ENCODE measurements around the gene SIAE.

Gene SIAE

GRCh38 chr11:124663861-124664260 is 9.7 kb downstream of the SIAE start:
- no peak for DNase-seq (ENCODE audit: low read depth in 3 of 3)

GRCh38 chr11:124662106-124662505 is 11.4 kb downstream of the SIAE start:
- DNase-seq (ENCODE audit: low read depth in 3 of 3): no peak

- DNase-seq (ENCODE audit: low read depth in 3 of 3): no peak
These were observed 12.0 kb downstream of the SIAE start for GRCh38 chr11:124661553-124661952.

- DNase-seq (ENCODE audit: low read depth in 3 of 3): no peak
These were observed 14.6 kb downstream of the SIAE start for GRCh38 chr11:124658986-124659385.

- no peak for DNase-seq (ENCODE audit: low read depth in 3 of 3)
These were observed 15.0 kb downstream of the SIAE start for GRCh38 chr11:124658501-124658900.

GRCh38 chr11:124657904-124658303 is 15.6 kb downstream of the SIAE start:
- DNase-seq (ENCODE audit: low read depth in 3 of 3): no peak

GRCh38 chr11:124656774-124657630 is 16.5 kb downstream of the SIAE start:
- DNase-seq (ENCODE audit: low read depth in 3 of 3): no peak

GRCh38 chr11:124648610-124649009 is 24.9 kb downstream of the SIAE start:
- no peak for DNase-seq (ENCODE audit: low read depth in 3 of 3)

GRCh38 chr11:124646148-124646547 is 27.4 kb downstream of the SIAE start:
- DNase-seq (ENCODE audit: low read depth in 3 of 3): no peak

GRCh38 chr11:124644426-124645280 is 28.9 kb downstream of the SIAE start:
- peak in 1 of 3 experiments; percentile 2 for DNase-seq (ENCODE audit: low read depth in 3 of 3)

- DNase-seq (ENCODE audit: low read depth in 3 of 3): no peak
These were observed 29.7 kb downstream of the SIAE start for GRCh38 chr11:124643605-124644425.

- no peak for DNase-seq (ENCODE audit: low read depth in 3 of 3)
These were observed 30.4 kb downstream of the SIAE start for GRCh38 chr11:124643042-124643604.

- no peak for DNase-seq (ENCODE audit: low read depth in 3 of 3)
These were observed 30.9 kb downstream of the SIAE start for GRCh38 chr11:124642628-124643027.

GRCh38 chr11:124640666-124641065 is 32.9 kb downstream of the SIAE start:
- DNase-seq (ENCODE audit: low read depth in 3 of 3): no peak

- DNase-seq (ENCODE audit: low read depth in 3 of 3): no peak
These were observed 34.4 kb downstream of the SIAE start for GRCh38 chr11:124639186-124639585.

- DNase-seq (ENCODE audit: low read depth in 3 of 3): no peak
These were observed 35.0 kb downstream of the SIAE start for GRCh38 chr11:124638500-124638899.

GRCh38 chr11:124635932-124636331 is 37.6 kb downstream of the SIAE start:
- no peak for DNase-seq (ENCODE audit: low read depth in 3 of 3)

GRCh38 chr11:124633355-124633754 is 40.2 kb downstream of the SIAE start:
- DNase-seq (ENCODE audit: low read depth in 3 of 3): no peak

GRCh38 chr11:124629961-124630360 is 43.6 kb downstream of the SIAE start:
- no peak for DNase-seq (ENCODE audit: low read depth in 3 of 3)

- no peak for DNase-seq (ENCODE audit: low read depth in 3 of 3)
These were observed 46.0 kb downstream of the SIAE start for GRCh38 chr11:124627546-124627945.

GRCh38 chr11:124625504-124626168 is 47.9 kb downstream of the SIAE start:
- no peak for DNase-seq (ENCODE audit: low read depth in 3 of 3)
